Measurements from ENCODE around the gene SLC4A2.

The SLC4A2 gene

GRCh38 chr7:151093748-151094147, 34.4 kb downstream of the SLC4A2 start:
- no peak for DNase-seq (ENCODE audit: low read depth)

DNA sequence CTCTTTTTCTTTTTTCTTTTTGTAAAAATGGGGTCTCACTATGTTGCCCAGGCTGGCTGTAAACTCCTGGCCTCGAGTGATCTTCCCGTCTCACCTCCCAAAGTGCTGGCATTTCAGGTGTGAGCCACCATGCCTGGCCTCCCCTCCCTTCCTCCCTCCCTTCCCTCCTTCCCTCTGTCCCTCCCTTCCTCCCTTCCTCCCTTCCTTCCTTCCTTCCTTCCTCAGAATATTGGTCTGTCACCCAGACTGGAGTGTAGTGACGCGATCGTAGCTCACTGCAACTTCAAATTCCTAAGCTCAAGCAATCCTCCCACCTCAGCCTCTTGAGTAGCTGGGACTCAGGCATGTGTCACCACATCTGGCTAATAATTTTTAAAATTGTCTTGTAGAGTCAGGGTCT, 35.3 kb downstream of the SLC4A2 start:
- DNase-seq (ENCODE audit: low read depth): no peak

- no peak for DNase-seq (ENCODE audit: low read depth)
Measured at GRCh38 chr7:151095123-151095797, 35.9 kb downstream of the SLC4A2 start.

DNA sequence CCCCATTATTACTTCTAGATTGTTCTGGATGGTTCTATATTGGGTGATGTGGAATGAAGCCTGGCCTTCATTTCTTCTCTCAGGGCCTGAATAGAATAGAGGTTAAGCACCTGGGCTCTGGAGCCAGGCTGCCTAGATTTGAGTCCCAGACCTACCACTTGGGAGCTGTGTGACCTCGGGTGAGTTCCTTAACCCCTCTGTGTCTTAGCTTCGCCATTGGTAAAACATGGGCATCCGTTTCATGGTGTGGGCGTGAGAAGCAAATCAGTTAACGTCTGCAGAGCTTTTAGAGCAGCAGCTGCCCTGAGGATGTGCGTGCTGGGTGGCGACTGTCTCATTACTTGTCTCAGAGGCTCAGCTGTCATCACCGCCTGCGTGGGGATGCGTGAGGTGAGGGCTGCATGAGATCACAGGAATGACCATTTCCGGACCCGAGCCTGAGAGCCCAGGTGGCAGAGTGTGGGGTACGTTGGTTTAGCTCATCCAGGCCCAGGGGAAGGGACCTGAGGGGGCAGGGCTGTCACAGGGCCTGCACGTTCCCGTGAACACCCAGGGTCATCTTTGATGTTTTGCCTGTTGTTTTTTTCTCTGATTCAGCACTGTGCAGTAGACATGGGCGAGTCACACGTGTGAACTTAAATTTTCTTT, 36.6 kb downstream of the SLC4A2 start:
- no peak for DNase-seq (ENCODE audit: low read depth)

GRCh38 chr7:151099486-151100211, 40.3 kb downstream of the SLC4A2 start:
- no peak for DNase-seq (ENCODE audit: low read depth)

- no peak for DNase-seq (ENCODE audit: low read depth)
Measured at GRCh38 chr7:151100921-151101320, 41.5 kb downstream of the SLC4A2 start.

GRCh38 chr7:151101621-151102396, 42.4 kb downstream of the SLC4A2 start:
- no peak for DNase-seq (ENCODE audit: low read depth)

GRCh38 chr7:151102991-151103390, 43.6 kb downstream of the SLC4A2 start:
- no peak for DNase-seq (ENCODE audit: low read depth)

DNA sequence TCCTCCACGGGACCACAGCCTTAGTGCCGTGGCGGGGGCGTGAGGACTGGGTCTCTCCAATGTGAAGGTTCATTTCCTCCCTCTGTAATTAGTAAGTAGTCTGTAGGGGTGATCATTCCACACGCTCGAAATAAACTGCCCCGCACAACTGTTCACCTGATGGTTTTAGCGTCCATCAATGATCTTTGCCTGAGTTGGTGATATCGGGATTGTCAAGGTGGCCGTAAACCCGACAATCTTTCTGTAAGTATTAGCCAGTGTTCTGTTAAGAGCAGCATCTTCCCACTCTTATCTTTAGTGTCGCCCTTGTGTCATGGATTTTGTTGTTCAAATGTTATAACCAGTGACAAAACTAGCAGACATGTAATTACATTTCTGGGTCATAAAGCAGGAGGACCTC, 44.6 kb downstream of the SLC4A2 start:
- DNase-seq (ENCODE audit: low read depth): no peak

DNA sequence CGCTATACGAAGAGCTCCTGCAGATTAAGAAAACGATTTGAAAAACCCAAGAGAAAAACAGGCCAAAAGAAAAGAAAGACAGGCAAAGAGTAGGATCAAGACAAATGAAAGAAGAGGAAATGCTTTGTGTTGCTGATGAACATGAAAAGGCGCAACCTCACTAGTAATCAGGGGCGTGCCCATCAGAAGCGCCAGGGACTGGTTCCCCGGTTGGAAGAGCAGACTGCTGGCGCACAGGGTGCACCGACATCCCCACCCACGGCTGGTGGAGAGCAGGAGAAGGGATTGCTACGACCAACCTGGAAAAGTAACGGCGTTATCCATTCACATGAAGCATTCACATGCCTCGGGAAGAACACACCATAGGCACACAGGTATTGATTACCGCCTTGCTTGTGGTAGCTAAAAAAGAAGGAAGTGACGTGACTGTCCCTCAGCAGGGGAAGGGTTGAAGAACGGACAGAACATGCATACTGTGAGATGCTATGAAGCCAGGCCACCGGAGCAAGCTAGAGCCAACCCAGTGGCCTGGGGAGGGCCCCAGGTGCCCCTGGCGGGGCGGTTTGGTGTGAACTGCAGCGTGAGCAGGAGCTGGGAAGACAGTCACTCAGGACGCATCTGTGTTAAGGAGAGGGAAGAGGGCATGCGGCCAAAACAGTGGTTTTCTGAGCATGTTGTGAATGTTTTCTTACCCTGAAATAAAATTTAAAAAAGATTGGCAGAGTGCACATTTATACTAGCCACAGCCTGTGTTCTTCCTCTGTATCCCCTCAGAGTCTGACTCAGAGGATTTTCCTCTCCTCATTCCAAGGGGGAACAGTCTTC, 45.2 kb downstream of the SLC4A2 start:
- no peak for DNase-seq (ENCODE audit: low read depth)

GRCh38 chr7:151107882-151108281, 48.5 kb downstream of the SLC4A2 start:
- DNase-seq (ENCODE audit: low read depth): no peak

GRCh38 chr7:151109094-151110048, 50.0 kb downstream of the SLC4A2 start:
- no peak for DNase-seq (ENCODE audit: low read depth)

- DNase-seq (ENCODE audit: low read depth): no peak
Measured at GRCh38 chr7:151110236-151110940, 51.0 kb downstream of the SLC4A2 start.

DNA sequence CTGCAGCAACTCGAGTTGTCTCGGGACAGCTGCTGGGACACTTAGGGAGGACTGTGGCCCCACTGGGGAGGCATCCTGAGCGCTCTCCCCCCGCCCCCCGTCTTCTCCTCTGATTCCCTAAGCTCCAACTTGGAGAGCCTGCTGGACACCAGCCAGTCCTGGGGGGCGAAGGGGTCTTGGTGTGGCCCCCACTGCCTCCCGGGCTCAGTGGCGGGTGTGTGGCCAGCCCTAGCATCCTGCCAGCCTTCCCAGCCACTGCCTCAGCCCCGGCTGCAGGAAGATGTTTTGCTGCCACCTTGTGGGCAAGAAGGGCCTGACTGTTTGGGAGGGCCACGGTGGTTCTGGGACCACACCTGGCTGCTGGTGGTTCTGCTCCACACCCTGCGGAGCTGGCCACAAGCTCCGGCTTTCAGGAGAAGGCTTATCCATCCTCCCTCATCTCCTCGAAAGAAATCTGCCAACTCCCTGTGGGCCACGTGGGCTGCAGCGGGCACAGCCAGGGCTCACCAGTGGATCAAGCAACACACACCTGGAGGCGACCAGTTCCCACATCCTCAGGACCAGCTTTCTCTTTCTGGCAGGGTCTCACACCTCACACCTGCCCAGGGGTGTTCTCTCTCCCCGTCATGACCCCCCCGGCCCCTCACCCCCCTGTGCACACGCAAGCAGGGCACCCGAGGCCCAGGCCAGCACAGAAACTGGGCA, 51.7 kb downstream of the SLC4A2 start:
- no peak for DNase-seq (ENCODE audit: low read depth)

- no peak for DNase-seq (ENCODE audit: low read depth)
Measured at GRCh38 chr7:151113344-151114150, 54.2 kb downstream of the SLC4A2 start.

DNA sequence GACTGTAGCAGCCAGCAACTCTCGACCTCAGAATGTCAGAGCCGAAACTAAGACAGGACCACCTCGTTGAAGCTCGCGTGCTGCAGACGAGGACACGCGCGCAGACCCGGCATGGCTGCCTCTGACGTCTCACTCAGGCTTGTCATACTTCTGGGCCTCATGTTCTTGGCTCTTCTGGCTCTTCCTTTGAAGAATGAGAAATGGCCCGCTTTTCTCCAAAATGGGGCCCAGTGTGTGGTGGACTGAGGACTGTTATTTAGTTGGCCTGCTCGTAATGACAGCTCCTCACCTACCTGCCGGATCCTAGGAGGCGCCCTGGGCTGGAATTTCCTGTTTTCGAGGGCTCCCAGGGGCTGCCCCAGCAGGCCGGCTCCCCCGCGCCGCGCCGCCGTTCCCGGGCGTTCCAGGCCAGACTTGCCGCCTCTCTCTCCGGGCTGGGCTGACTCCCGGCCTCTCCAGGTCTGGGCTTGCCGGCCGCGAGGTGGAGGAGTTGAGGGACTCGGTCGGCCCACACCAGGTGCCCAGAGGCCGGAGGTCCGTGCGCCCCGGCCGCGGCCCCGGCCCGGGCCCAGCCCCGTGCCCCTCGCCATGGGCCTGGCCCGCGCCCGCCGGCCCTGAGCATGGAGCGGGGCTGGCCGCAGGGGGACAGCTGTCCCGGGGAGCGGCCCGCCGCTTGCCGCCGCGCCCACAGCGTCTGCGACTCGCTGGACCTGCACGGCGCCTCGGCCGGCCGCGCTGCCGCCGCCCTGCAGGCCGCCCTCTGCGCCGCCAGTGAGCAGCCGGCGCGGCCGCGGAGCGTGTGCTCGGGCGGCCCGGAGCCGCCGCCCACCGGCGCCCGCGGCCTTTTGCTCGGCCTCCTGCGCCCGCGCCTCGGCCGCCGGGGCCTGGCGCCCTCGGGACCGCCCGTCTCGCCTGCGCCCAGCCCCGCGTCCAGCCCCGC, 55.0 kb downstream of the SLC4A2 start:
- DNase-seq (ENCODE audit: low read depth): no peak

All from HS-5 (cell line).